ENCODE results near the gene SHROOM3. TPM values are rescaled to one million over a fixed set of nuclear protein-coding genes. Genes with fewer than 3 reads are reported as not detected.

Gene SHROOM3
- total RNA-seq, 3 donors from 2014 or later = 105 to 263 (median 158) TPM

DNA sequence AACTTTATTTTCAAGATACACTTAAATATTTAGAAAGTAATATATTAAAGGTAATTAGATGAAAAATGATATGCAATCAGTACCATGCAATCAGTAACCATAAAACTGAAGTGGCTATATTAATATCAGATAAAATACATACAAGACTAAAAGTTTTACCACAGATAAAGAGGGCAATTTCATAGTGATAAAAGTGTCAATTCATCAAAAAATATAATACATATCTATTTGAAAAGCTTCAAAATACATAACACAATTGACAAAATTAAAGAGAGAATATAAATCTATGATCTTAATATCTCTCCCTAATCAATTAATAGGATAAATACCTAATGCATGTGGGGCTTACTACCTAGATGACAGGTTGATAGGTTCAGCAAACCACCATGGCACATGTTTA lies 357.4 kb downstream of the SHROOM3 start:
- H3K4me3 ChIP-seq = no peak overlapping the region
- H3K36me3 ChIP-seq (ENCODE audit: low read depth) = no peaks in the 10 kb centered on the region
- H3K4me1 ChIP-seq (ENCODE audit: low read depth) = no peaks in the 10 kb centered on the region
- ATAC-seq (no peak), DNase-seq (no peak)
- H3K9me3 ChIP-seq = no peaks in the 10 kb centered on the region
- intact Hi-C loops (cut with DNase I, micrococcal nuclease) = no loop called here
- TF ChIP-seq, protein P1, sequence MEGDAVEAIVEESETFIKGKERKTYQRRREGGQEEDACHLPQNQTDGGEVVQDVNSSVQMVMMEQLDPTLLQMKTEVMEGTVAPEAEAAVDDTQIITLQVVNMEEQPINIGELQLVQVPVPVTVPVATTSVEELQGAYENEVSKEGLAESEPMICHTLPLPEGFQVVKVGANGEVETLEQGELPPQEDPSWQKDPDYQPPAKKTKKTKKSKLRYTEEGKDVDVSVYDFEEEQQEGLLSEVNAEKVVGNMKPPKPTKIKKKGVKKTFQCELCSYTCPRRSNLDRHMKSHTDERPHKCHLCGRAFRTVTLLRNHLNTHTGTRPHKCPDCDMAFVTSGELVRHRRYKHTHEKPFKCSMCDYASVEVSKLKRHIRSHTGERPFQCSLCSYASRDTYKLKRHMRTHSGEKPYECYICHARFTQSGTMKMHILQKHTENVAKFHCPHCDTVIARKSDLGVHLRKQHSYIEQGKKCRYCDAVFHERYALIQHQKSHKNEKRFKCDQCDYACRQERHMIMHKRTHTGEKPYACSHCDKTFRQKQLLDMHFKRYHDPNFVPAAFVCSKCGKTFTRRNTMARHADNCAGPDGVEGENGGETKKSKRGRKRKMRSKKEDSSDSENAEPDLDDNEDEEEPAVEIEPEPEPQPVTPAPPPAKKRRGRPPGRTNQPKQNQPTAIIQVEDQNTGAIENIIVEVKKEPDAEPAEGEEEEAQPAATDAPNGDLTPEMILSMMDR (IDR thresholded peaks at IDR 0.05) = no peak

GRCh38 chr4:76795243-76795642 lies 360.2 kb downstream of the SHROOM3 start:
- Histone ChIP-seq H3K9me3 (no peaks in the 10 kb centered on the region), H3K36me3 (ENCODE audit: low read depth) (no peaks in the 10 kb centered on the region), H3K4me1 (ENCODE audit: low read depth) (no peaks in the 10 kb centered on the region), H3K4me3 (no peak overlapping the region)
- ATAC-seq = no peak
- TF ChIP-seq, protein P1 (IDR thresholded peaks at IDR 0.05) = no peak
- DNase-seq = no peak
- intact Hi-C loops (cut with DNase I, micrococcal nuclease) = no loop called here

- H3K9me3 ChIP-seq = no peaks in the 10 kb centered on the region
- ATAC-seq (no peak), DNase-seq (no peak)
- H3K4me3 ChIP-seq = no peak overlapping the region
- intact Hi-C loops (cut with DNase I, micrococcal nuclease) = no loop called here
- TF ChIP-seq, protein P1 (IDR thresholded peaks at IDR 0.05) = no peak
- peaks cover 6% of the 10 kb centered on the region for H3K4me1 ChIP-seq (ENCODE audit: low read depth)
- H3K36me3 ChIP-seq (ENCODE audit: low read depth) = no peaks in the 10 kb centered on the region
Measured at GRCh38 chr4:76799140-76799539, 364.1 kb downstream of the SHROOM3 start.

DNA sequence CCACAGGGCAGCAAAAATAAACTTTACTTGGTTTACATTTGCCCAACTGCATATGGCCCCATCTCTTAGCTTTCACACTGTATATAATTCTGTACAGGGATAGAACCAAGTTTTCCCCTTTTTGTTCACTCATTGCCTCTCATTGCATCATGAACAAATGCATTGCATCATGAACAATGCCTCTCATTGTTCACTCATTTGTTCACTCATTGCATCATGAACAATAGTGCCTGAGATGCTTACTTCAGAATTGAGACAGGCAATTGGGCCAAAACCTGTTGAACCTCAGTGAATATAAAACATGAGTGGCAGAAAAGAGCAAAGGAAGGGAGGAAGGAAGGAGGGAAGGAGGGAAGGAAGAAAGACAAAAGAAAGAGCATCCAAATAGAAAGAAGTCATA lies 364.7 kb downstream of the SHROOM3 start:
- ATAC-seq = no peak

GRCh38 chr4:76800902-76801301 lies 365.9 kb downstream of the SHROOM3 start:
- ATAC-seq (no peak), DNase-seq (no peak)
- Histone ChIP-seq H3K36me3 (ENCODE audit: low read depth) (no peaks in the 10 kb centered on the region), H3K9me3 (no peaks in the 10 kb centered on the region), H3K4me3 (no peak overlapping the region), H3K4me1 (ENCODE audit: low read depth) (peaks cover 6% of the 10 kb centered on the region)
- TF ChIP-seq, protein P1 (IDR thresholded peaks at IDR 0.05) = no peak
- intact Hi-C loops (cut with DNase I, micrococcal nuclease) = no loop called here

More for the DNA sequence above, 364.7 kb downstream of the SHROOM3 start:
- no peaks in the 10 kb centered on the region for H3K36me3 ChIP-seq (ENCODE audit: low read depth)
- H3K9me3 ChIP-seq = no peaks in the 10 kb centered on the region
- H3K4me1 ChIP-seq (ENCODE audit: low read depth) = peaks cover 6% of the 10 kb centered on the region
- intact Hi-C loops (cut with DNase I, micrococcal nuclease) = no loop called here
- DNase-seq = no peak
- TF ChIP-seq, protein P1 (IDR thresholded peaks at IDR 0.05) = no peak
- no peak overlapping the region for H3K4me3 ChIP-seq

- intact Hi-C loops (cut with DNase I, micrococcal nuclease) = no loop called here
- no peaks in the 10 kb centered on the region for H3K9me3 ChIP-seq
- DNase-seq = no peak
- H3K4me3 ChIP-seq = no peak overlapping the region
- peak; percentile 9 for ATAC-seq
- TF ChIP-seq, protein P1 (IDR thresholded peaks at IDR 0.05) = no peak
- peaks cover 6% of the 10 kb centered on the region for H3K4me1 ChIP-seq (ENCODE audit: low read depth)
- H3K36me3 ChIP-seq (ENCODE audit: low read depth) = no peaks in the 10 kb centered on the region
Measured at GRCh38 chr4:76801621-76802235, 366.7 kb downstream of the SHROOM3 start.

All from mucosa of descending colon (tissue), 3 donors.